Measurements from ENCODE around the gene ABCF2.

Gene ABCF2

DNA sequence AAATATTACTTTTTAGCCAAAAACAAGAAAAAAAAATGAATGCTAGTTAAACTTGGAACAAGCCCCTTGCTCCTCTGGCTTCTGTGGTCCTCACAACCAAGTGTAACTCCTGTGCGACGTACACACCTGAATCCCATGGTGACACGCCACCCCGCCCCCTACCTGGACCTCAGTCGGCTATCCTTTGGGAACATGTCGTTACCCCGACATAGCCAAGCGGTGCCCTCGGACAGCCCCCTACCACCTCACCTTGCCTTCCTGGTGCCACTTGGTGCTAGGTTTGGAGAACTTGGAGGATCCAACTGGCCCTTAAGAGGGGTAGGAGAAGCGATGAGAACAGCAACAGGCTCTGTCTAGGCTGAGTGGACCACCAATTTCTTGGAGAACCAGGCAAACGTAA lies 33.5 kb upstream of the ABCF2 start:
- FAIRE-seq: no peak
- no peak for DNase-seq (ENCODE audit: insufficient read length, low spot score)
- TF ChIP-seq, protein P1, sequence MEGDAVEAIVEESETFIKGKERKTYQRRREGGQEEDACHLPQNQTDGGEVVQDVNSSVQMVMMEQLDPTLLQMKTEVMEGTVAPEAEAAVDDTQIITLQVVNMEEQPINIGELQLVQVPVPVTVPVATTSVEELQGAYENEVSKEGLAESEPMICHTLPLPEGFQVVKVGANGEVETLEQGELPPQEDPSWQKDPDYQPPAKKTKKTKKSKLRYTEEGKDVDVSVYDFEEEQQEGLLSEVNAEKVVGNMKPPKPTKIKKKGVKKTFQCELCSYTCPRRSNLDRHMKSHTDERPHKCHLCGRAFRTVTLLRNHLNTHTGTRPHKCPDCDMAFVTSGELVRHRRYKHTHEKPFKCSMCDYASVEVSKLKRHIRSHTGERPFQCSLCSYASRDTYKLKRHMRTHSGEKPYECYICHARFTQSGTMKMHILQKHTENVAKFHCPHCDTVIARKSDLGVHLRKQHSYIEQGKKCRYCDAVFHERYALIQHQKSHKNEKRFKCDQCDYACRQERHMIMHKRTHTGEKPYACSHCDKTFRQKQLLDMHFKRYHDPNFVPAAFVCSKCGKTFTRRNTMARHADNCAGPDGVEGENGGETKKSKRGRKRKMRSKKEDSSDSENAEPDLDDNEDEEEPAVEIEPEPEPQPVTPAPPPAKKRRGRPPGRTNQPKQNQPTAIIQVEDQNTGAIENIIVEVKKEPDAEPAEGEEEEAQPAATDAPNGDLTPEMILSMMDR (IDR thresholded peaks at IDR 0.05; ENCODE audit: insufficient read depth, missing control alignments): no peak

DNA sequence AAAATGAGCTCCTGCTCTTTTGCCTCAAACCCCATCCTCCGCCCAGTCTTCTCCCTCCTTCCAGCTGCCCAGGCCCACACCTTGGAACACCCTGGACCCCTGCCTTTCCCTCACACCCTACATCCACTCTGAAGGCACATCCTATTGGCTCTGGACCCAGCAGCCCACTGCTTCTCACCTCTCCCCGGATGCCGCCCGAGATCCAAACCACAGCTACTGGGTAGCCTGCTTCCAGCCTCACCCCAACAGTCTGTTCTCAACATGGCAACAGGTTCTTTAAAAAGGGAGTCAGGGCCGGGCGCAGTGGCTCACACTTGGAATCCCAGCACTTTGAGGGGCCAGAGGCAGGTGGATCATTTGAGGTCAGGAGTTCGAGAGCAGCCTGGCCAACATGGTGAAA lies 31.0 kb upstream of the ABCF2 start:
- TF ChIP-seq, protein P1 (IDR thresholded peaks at IDR 0.05; ENCODE audit: insufficient read depth, missing control alignments): no peak
- DNase-seq (ENCODE audit: insufficient read length, low spot score) (no peak), FAIRE-seq (no peak)

DNA sequence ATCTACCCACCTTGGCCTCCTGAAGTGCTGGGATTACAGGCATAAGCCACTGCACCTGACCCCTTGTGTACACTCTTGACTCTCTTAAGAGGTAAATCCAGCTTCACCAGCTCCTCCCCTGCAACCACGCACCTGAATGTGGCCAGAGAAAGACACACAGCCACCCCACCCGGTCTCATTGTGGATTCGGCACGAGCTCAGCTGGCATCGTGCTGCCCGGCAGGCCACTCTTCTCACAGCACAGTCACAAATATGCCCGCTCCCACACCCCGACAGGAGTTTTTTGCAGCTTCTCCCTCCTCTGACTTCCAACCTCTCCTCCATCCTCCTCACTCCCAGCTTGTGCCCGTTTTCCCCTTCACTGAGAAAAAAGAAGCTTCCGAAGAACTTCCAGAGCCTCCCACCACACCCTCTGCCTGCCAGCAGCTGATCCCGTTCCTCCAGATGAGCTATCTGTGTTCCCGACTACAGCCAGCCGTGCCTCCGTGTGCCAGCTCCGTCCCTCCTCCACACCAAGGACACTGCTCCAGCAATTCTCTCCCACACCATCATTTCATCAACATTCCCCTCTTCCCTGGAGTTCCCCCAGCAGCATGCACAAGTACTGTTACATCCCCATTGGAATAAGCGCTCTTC lies 29.5 kb upstream of the ABCF2 start:
- no peak for FAIRE-seq
- DNase-seq (ENCODE audit: insufficient read length, low spot score): no peak
- TF ChIP-seq, protein P1 (IDR thresholded peaks at IDR 0.05; ENCODE audit: insufficient read depth, missing control alignments): no peak

GRCh38 chr7:151255390-151255789 lies 28.4 kb upstream of the ABCF2 start:
- DNase-seq (ENCODE audit: insufficient read length, low spot score): no peak
- FAIRE-seq: no peak

GRCh38 chr7:151254851-151255250 lies 27.8 kb upstream of the ABCF2 start:
- TF ChIP-seq, protein P1 (IDR thresholded peaks at IDR 0.05; ENCODE audit: insufficient read depth, missing control alignments): no peak
- DNase-seq (ENCODE audit: insufficient read length, low spot score) (no peak), FAIRE-seq (no peak)

More at GRCh38 chr7:151255390-151255789, 28.4 kb upstream of the ABCF2 start:
- TF ChIP-seq, protein P1 (IDR thresholded peaks at IDR 0.05; ENCODE audit: insufficient read depth, missing control alignments): no peak

- TF ChIP-seq, protein P1 (IDR thresholded peaks at IDR 0.05; ENCODE audit: insufficient read depth, missing control alignments): no peak
- no peak for FAIRE-seq
- no peak for DNase-seq (ENCODE audit: insufficient read length, low spot score)
These were observed 27.3 kb upstream of the ABCF2 start for GRCh38 chr7:151254316-151254715.

DNA sequence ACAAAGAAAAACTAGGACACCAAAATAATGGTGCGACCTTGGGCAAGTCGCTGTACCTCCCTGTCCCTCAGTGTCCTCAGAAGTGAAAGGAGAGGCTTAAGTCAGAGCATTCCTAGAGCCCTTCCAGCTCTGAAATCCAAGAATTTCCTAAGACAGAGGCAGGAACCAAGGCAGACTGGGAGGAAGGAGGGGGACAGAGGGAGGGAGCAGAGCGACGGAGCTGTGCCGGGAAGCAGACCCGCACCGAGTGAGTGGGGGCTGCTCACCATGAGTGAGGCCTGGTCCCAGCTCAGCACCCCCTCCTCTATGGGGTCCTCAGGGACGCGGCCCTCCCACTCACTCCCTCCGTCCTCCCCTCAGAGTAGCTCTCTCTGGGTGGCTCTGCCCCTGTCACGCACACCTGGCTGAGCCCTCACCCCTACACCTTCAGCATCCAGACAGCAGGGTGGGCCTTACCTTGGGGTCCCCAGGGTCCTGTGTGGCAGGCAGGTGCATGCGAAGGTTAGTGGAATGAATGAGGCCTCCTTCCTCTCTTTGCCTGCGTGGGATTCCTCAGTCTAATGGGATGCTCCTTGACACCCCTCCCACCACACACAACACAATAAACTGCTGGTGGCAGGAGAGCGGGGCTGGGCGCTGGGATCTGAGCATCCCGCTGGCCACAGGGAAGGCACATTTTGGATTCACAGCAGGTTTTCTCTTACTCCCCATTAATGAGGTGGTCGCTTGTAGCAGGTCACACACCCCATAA lies 26.1 kb upstream of the ABCF2 start:
- DNase-seq (ENCODE audit: insufficient read length, low spot score) (no peak), FAIRE-seq (no peak)
- TF ChIP-seq, protein P1 (IDR thresholded peaks at IDR 0.05; ENCODE audit: insufficient read depth, missing control alignments): no peak
